IMR-90 (cell line): ENCODE measurements around the gene ANO10. TPM values are rescaled to one million over a fixed set of nuclear protein-coding genes. Genes with fewer than 3 reads are reported as not detected.
A peak's percentile ranks its signal among the peaks of the same experiment; 100 is the strongest.

ENCODE experiments used
- ATAC-seq: fragments of 200-7000 bp; cut with Tn5 transposase; 2 replicates; pipeline ENCODE4 v1.9.1; 2020; ENCODE audit warnings: low read depth, mild to moderate bottlenecking, moderate library complexity
- BruUV-seq: library from RNA; stranded (reverse); fragments of 400-500 nt; replicated peaks from 2 replicates; lab custom pipeline; 2021; lab: Mats Ljungman, UMichigan
- CTCF ChIA-PET: fragments of 300-600 bp; formaldehyde crosslinking; extraction: SDS; loops from one replicate; lab custom pipeline; 2021; ENCODE audit warnings: antibody characterized with exemption; lab: Yijun Ruan, JAX
- POLR2A ChIA-PET: fragments of 300-600 bp; sonication (Branson Sonifier 250); formaldehyde crosslinking; loops from one replicate; lab custom pipeline; 2022; ENCODE audit warnings: antibody characterized with exemption; ENCODE audit not compliant: unreplicated experiment; lab: Charles Lee
- DNase-seq: peaks from one replicate; pipeline ENCODE4 v3.0.0; 2013
- H2AFZ ChIP-seq: replicated peaks from 2 replicates; pipeline ENCODE3; 2013; ENCODE audit warnings: low read length, mild to moderate bottlenecking; ENCODE audit not compliant: poor library complexity
- H2AK5ac ChIP-seq: 2 replicates; pipeline ENCODE4 v1.6.1; 2013; ENCODE audit warnings: low read depth, low read length, inconsistent platforms
- H2AK9ac ChIP-seq: replicated peaks from 2 replicates; pipeline ENCODE3; 2013; ENCODE audit warnings: mild to moderate bottlenecking, low read depth, low read length, moderate library complexity; ENCODE audit not compliant: poor library complexity
- H2BK120ac ChIP-seq: 2 replicates; pipeline ENCODE4 v1.6.1; 2013; ENCODE audit warnings: low read depth, low read length, inconsistent platforms
- H2BK15ac ChIP-seq: 3 replicates; pipeline ENCODE4 v1.6.1; 2013; ENCODE audit warnings: low read depth, low read length, inconsistent platforms
- H2BK20ac ChIP-seq: 2 replicates; pipeline ENCODE4 v1.6.1; 2013; ENCODE audit warnings: low read depth, mild to moderate bottlenecking, inconsistent platforms, low read length, moderate library complexity
- H2BK5ac ChIP-seq: 2 replicates; pipeline ENCODE4 v1.6.1; 2013; ENCODE audit warnings: mild to moderate bottlenecking, low read depth, low read length, inconsistent platforms; ENCODE audit not compliant: poor library complexity, severe bottlenecking
- H3K14ac ChIP-seq: replicated peaks from 2 replicates; pipeline ENCODE4 v1.6.1; 2013; ENCODE audit warnings: low read depth, low read length, inconsistent platforms
- H3K18ac ChIP-seq: 2 replicates; pipeline ENCODE4 v1.6.1; 2013; ENCODE audit warnings: low read depth, low read length, control low read depth
- H3K23ac ChIP-seq: 2 replicates; pipeline ENCODE4 v1.6.1; 2013; ENCODE audit warnings: low read depth, low read length, inconsistent platforms
- H3K27ac ChIP-seq: 2 replicates; pipeline ENCODE4 v1.5.1; 2013; ENCODE audit warnings: mild to moderate bottlenecking, control low read depth, low read length; ENCODE audit not compliant: insufficient read depth
- H3K27me3 ChIP-seq: 2 replicates; pipeline ENCODE4 v1.6.1; 2013; ENCODE audit warnings: low read length; ENCODE audit not compliant: control insufficient read depth, insufficient read depth
- H3K36me3 ChIP-seq: 2 replicates; pipeline ENCODE4 v1.6.1; 2013; ENCODE audit warnings: low read length, mixed read lengths; ENCODE audit not compliant: control insufficient read depth, insufficient read depth
- H3K4ac ChIP-seq: 2 replicates; pipeline ENCODE4 v1.6.1; 2013; ENCODE audit warnings: low read depth, low read length, inconsistent platforms
- H3K4me1 ChIP-seq: 2 replicates; pipeline ENCODE4 v1.6.1; 2013; ENCODE audit warnings: low read length, mixed read lengths; ENCODE audit not compliant: control insufficient read depth, insufficient read depth
- H3K4me2 ChIP-seq: 2 replicates; pipeline ENCODE4 v1.6.1; 2013; ENCODE audit warnings: low read depth, mild to moderate bottlenecking, control low read depth, low read length, moderate library complexity
- H3K4me3 ChIP-seq: 2 replicates; pipeline ENCODE4 v1.5.1; 2013; ENCODE audit warnings: low read depth, mild to moderate bottlenecking, control low read depth, low read length, moderate library complexity; ENCODE audit not compliant: insufficient read depth
- H3K56ac ChIP-seq: 2 replicates; pipeline ENCODE4 v1.6.1; 2013; ENCODE audit warnings: low read length, inconsistent platforms; ENCODE audit not compliant: insufficient read depth; ENCODE audit errors: extremely low read depth
- H3K79me1 ChIP-seq, 2 experiments: 2 replicates each; pipeline ENCODE4 v1.6.1; 2013; ENCODE audit warnings: low read length in 2 of 2, inconsistent platforms in 1 of 2, low read depth in 1 of 2
- H3K9ac ChIP-seq: 2 replicates; pipeline ENCODE4 v1.6.1; 2013; ENCODE audit warnings: low read depth, low read length, control low read depth
- H3K9me1 ChIP-seq: 2 replicates; pipeline ENCODE4 v1.6.1; 2013; ENCODE audit warnings: low read length, inconsistent platforms; ENCODE audit not compliant: insufficient read depth
- H3K9me3 ChIP-seq: 2 replicates; pipeline ENCODE4 v1.6.1; 2013; ENCODE audit warnings: low read length; ENCODE audit not compliant: control insufficient read depth, insufficient read depth
- H4K20me1 ChIP-seq: 2 replicates; pipeline ENCODE4 v1.6.1; 2013; ENCODE audit warnings: low read length, inconsistent platforms; ENCODE audit not compliant: insufficient read depth
- H4K5ac ChIP-seq: 2 replicates; pipeline ENCODE4 v1.6.1; 2013; ENCODE audit warnings: mild to moderate bottlenecking, low read depth, low read length, control low read depth
- H4K8ac ChIP-seq, 2 experiments: 2 replicates each; pipeline ENCODE4 v1.6.1; 2013; ENCODE audit warnings: low read depth in 2 of 2, low read length in 2 of 2, control low read depth in 1 of 2, inconsistent platforms in 1 of 2
- H4K91ac ChIP-seq: 2 replicates; pipeline ENCODE4 v1.6.1; 2013; ENCODE audit warnings: low read depth, low read length, inconsistent platforms; ENCODE audit not compliant: insufficient read depth
- MXI1 ChIP-seq: IDR thresholded peaks from 2 replicates; pipeline ENCODE4 v1.6.1; 2012; ENCODE audit warnings: low read depth, mild to moderate bottlenecking, low read length, moderate library complexity, borderline replicate concordance
- NFE2L2 ChIP-seq: fragments of 150-350 bp; IDR thresholded peaks from 2 replicates; pipeline ENCODE4 v1.6.1; 2016; ENCODE audit warnings: low read depth, mild to moderate bottlenecking, low read length
- WGBS, 2 experiments: methylation state at CpG; one replicate each; pipeline versions ENCODE4 v1.1.5 to v1.1.7; 2013; ENCODE audit warnings: missing lambda C conversion rate in 2 of 2; ENCODE audit not compliant: insufficient read length in 1 of 2; ENCODE audit errors: extremely low coverage in 2 of 2; 5-methylcytosine and 5-hydroxymethylcytosine counted together
- dilution Hi-C: fragments of 300-500 bp; cut with HindIII; formaldehyde crosslinking; loops from one replicate; pipeline ENCODE4 v1.14.3; 2018; ENCODE audit warnings: low sequenced_read_pairs; ENCODE audit not compliant: unreplicated experiment
- in situ Hi-C: fragments of 300-500 bp; cut with MboI; formaldehyde crosslinking; loops from 3 replicates; pipeline ENCODE4 v1.14.3; 2019; ENCODE audit warnings: low sequenced_read_pairs, inconsistent platforms, mixed read lengths
- intact Hi-C: fragments of 100-400 bp; cut with micrococcal nuclease; formaldehyde crosslinking; loops from 2 replicates; pipeline ENCODE4 v1.10.0; 2022
- polyA plus RNA-seq, 3 experiments: library from polyadenylated mRNA; depleted of rRNA; stranded (reverse); fragments of >200 nt; gene quantifications; 2 replicates each; pipeline ENCODE4 v1.2.3, GENCODE V29; 2012; ENCODE audit warnings: low replicate concordance in 1 of 3
- total RNA-seq: library from RNA; depleted of rRNA; stranded (reverse); fragments of >200 nt; gene quantifications from 2 replicates; pipeline ENCODE4 v1.2.3, GENCODE V29; 2012
- TF ChIP-seq, protein P1 (sequence below): conservative IDR thresholded peaks from 2 replicates; pipeline ENCODE4 v1.5.1; 2012; ENCODE audit warnings: mild to moderate bottlenecking, low read depth, low read length, improper control_type of control experiment

Gene ANO10
- total and polyA plus RNA-seq, 2 of the 4 experiments (the other 2 are of a cell fraction), result 28.5 to 41.6 TPM

DNA sequence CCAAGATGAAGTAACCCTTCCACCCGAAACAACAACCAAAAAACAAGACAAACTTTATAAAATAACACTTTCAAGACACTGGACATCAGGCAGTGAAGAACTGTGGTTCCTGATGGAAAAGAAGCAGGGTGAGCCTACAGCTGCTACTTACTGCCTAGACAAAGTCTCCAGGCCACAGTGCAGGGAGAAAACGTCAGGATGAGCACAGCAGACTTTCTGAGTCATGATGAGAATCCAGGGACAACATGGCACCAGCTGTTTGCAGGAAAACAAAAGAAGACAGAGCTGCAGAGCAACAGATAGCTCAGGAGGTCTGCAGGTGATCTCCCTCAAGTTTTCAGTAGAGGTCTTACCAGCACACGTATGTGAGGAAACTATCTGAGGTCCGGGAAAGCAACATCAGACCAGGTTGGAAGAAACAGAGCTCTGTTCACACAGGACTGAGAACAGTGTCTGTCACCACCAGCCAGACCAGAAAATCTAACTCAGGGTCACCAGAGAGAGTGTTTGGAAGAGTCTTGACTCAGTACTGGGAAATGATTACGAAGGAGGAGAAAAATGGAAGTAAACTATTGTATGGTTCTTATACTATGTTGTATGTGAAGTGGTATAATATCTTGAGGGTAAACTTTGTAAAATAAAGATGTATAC is 108.9 kb downstream of the ANO10 start:
- no peak overlapping the region for H2BK15ac ChIP-seq
- no TSS peak for BruUV-seq
- H3K4ac ChIP-seq, result 0 out of 2 replicates have a peak overlapping the region, but pooled peaks have one; percentile 6
- peak; percentile 79 for ATAC-seq
- peak overlapping the region; percentile 4; the same call in 1 of the 2 replicates for H2AK5ac ChIP-seq
- H4K5ac ChIP-seq, result peak overlapping the region; percentile 33
- H2AK9ac ChIP-seq, result no peak overlapping the region
- DNase-seq, result peak; percentile 81
- no peak overlapping the region for H3K56ac ChIP-seq
- peak overlapping the region; percentile 26; the same call in 1 of the 2 replicates for H3K18ac ChIP-seq
- POLR2A ChIA-PET, result no interaction called here
- H2BK5ac ChIP-seq, result peak overlapping the region; percentile 83
- dilution Hi-C loops, result no loop called here
- H3K9me3 ChIP-seq, result no peaks in the 10 kb centered on the region
- peak overlapping the region; percentile 17; the same call in 1 of the 2 replicates for H2BK120ac ChIP-seq
- peaks cover 7 to 14% of the 10 kb centered on the region in 2 experiments; a peak in 3 of 4 replicates for H3K79me1 ChIP-seq
- intact Hi-C loops, result no loop called here
- TF ChIP-seq MXI1, result no peak
- peak; percentile 67; the same call in 1 of the 2 replicates for TF ChIP-seq NFE2L2
- TF ChIP-seq, protein P1, sequence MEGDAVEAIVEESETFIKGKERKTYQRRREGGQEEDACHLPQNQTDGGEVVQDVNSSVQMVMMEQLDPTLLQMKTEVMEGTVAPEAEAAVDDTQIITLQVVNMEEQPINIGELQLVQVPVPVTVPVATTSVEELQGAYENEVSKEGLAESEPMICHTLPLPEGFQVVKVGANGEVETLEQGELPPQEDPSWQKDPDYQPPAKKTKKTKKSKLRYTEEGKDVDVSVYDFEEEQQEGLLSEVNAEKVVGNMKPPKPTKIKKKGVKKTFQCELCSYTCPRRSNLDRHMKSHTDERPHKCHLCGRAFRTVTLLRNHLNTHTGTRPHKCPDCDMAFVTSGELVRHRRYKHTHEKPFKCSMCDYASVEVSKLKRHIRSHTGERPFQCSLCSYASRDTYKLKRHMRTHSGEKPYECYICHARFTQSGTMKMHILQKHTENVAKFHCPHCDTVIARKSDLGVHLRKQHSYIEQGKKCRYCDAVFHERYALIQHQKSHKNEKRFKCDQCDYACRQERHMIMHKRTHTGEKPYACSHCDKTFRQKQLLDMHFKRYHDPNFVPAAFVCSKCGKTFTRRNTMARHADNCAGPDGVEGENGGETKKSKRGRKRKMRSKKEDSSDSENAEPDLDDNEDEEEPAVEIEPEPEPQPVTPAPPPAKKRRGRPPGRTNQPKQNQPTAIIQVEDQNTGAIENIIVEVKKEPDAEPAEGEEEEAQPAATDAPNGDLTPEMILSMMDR, result no peak
- no peak overlapping the region for H3K4me3 ChIP-seq
- H3K27ac ChIP-seq, result peak overlapping the region; percentile 30; the same call in 1 of the 2 replicates
- H3K9ac ChIP-seq, result no peak overlapping the region
- peaks cover 9% of the 10 kb centered on the region for H3K4me1 ChIP-seq
- in situ Hi-C loops, result no loop called here
- CTCF ChIA-PET, result interaction anchor here (0.7 to 2.2 kb wide), 3 partner anchors 10 to 1142 kb away, joined by 3 to 11 read pairs (median 3); no protein-coding TSS in a partner anchor
- H3K9me1 ChIP-seq, result peaks cover 10% of the 10 kb centered on the region
- no peak overlapping the region for H4K91ac ChIP-seq
- 38% methylated on average over 1 of the region's 5 CpGs; no CpG with 5 or more reads in 1 of the 2 experiments for WGBS, 2 experiments
- peak overlapping the region in 1 of 2 experiments; percentile 56; a peak in 2 of 4 replicates for H4K8ac ChIP-seq
- 0 out of 2 replicates have a peak, but pooled peaks cover 1% of the 10 kb centered on the region for H3K36me3 ChIP-seq
- no peaks in the 10 kb centered on the region for H3K27me3 ChIP-seq
- peak overlapping the region; percentile 40 for H2AFZ ChIP-seq
- no peak overlapping the region; the same call in 1 of the 2 replicates for H3K14ac ChIP-seq
- peak overlapping the region; percentile 35; the same call in 1 of the 2 replicates for H3K4me2 ChIP-seq
- H4K20me1 ChIP-seq, result no peaks in the 10 kb centered on the region
- H3K23ac ChIP-seq, result peak overlapping the region; percentile 28; the same call in 1 of the 2 replicates
- peak overlapping the region; percentile 23; the same call in 1 of the 2 replicates for H2BK20ac ChIP-seq
